SK-N-MC (cell line): ENCODE data around the gene ICE2.

Experiments used
- EZH2 ChIP-seq: fragments of 200-600 bp; sonication (generic); IDR thresholded peaks from one replicate; pipeline ENCODE4 v1.6.1; 2017; ENCODE audit warnings: antibody characterized with exemption
- FOXP2 ChIP-seq: optimal IDR thresholded peaks from 2 replicates; pipeline ENCODE3; 2011; ENCODE audit warnings: mild to moderate bottlenecking, moderate library complexity; ENCODE audit not compliant: insufficient read depth; ENCODE audit errors: extremely low read length, control extremely low read depth
- POLR2AphosphoS5 ChIP-seq: IDR thresholded peaks from 2 replicates; pipeline ENCODE4 v1.6.1; 2012; ENCODE audit warnings: mild to moderate bottlenecking, low read depth, low read length, borderline replicate concordance

GRCh38 chr15:60469893-60470641, 8.9 kb downstream of the ICE2 start:
- TF ChIP-seq FOXP2 (no peak), EZH2 (no peak), POLR2AphosphoS5 (no peak)
